Skeletal muscle satellite cell (primary cell): ENCODE measurements around the gene GTF2E1.
"Not testable (repeated sequence)": the region's sequence is repeated elsewhere in the genome, so short reads cannot be mapped to it uniquely, and the experiment has no call there.

ENCODE experiments used
- H3K27me3 ChIP-seq: 2 replicates; pipeline ENCODE4 v1.7.0; 2013; ENCODE audit warnings: low read length; ENCODE audit not compliant: control insufficient read depth, insufficient read depth
- H3K36me3 ChIP-seq: 2 replicates; pipeline ENCODE4 v1.7.0; 2013; ENCODE audit warnings: mild to moderate bottlenecking, control low read depth, low read length; ENCODE audit not compliant: insufficient read depth
- H3K4me1 ChIP-seq: 2 replicates; pipeline ENCODE4 v1.7.0; 2013; ENCODE audit warnings: low read length; ENCODE audit not compliant: control insufficient read depth, insufficient read depth
- H3K4me2 ChIP-seq: 2 replicates; pipeline ENCODE4 v1.7.0; 2013; ENCODE audit warnings: mild to moderate bottlenecking, low read length
- H3K4me3 ChIP-seq: 2 replicates; pipeline ENCODE4 v1.7.0; 2013; ENCODE audit warnings: low read length
- H3K9ac ChIP-seq: 2 replicates; pipeline ENCODE4 v1.7.0; 2013; ENCODE audit warnings: mild to moderate bottlenecking, low read depth, low read length, moderate library complexity
- H3K9me3 ChIP-seq: replicated peaks from 2 replicates; pipeline ENCODE4 v1.7.0; 2013; ENCODE audit warnings: mild to moderate bottlenecking, control low read depth, low read length

GTF2E1 gene

DNA sequence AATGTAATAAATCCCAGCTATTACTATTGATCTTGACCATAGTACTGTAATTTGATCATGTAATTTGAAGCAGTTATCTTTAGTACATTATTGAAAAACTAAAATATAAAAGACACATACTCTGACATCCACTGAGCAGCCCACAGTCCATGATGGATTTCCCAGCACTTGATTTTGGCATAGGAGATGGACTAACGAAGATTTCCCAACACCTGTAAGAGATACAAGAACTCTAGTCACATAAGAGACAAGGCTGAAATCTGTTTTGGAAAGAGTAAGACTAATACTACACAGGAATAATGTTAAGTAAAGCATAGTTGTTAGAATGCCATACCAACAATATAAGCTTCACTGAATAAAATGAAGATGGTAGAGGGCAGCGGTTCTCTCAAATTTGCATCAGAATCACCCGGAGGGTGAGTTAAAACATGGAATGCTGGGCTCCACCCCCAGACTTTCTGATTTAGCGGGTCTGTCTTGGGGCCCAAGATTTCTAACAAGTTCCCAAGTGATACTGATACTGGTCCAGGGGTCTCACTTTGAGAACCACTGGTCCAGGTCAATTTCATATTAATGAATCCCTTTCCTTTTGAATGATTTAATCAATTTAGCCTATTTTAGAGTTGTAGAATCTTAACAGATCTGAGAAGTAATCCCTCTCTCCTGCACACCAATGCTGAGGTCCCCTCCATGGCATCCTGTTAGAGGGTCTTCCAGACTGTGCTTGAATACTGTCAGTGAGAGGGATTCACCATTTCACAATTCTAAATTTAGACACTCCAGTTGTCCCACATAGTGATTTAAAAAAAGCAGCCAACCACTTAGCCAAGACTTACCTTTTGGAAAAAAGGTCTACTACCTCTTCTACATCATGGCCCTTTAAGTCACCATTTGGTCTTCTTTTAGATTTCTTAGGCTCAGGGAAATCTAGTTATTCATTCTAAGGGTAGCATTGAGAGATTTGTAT lies 11.7 kb upstream of the GTF2E1 start:
- H3K27me3 ChIP-seq: no peaks in the 10 kb centered on the region
- H3K36me3 ChIP-seq: peaks cover 7% of the 10 kb centered on the region
- no peak overlapping the region for H3K4me2 ChIP-seq
- H3K9ac ChIP-seq: no peak overlapping the region
- H3K4me1 ChIP-seq: no peaks in the 10 kb centered on the region
- no peaks in the 10 kb centered on the region for H3K9me3 ChIP-seq
- H3K4me3 ChIP-seq: no peak overlapping the region

DNA sequence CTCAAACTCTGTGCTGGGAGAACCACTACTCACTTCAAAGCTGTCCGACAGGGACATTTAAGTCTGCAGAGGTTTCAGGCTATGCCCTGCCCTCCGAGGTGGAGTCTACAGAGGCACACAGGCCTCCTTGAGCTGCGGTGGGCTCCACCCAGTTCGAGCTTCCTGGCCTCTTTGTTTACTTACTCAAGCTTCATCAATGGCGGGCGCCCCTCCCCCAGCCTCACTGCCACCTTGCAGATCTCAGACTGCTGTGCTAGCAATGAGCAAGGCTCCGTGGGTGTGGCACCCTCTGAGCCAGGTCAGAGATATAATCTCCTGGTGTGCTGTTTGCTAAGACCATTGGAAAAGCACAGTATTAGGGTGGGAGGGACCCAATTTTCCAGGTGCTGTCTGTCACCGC lies 4.5 kb upstream of the GTF2E1 start:
- not testable (repeated sequence) for H3K27me3 ChIP-seq

DNA sequence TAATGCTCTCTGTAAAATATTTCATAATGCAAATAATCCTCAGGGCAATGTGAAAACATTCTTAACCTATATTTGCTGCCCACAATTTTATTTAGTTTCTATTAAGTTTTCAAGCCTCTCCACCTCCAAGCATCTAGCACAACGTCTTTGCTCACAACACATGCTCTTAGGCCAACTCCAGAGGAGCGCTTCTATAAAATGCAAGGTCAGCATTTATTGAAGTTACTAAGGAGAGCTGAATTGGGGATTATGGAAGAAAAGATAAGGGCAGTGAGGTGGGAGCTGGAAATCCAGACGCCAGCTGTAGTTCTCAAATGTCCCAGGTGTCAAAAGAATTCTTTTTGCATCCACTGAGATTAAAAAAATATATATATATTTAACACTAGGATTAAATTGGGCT lies 1.2 kb upstream of the GTF2E1 start:
- Histone ChIP-seq H3K4me3 (peak overlapping the region; percentile 72), H3K27me3 (no peaks in the 10 kb centered on the region), H3K4me1 (peaks cover 7% of the 10 kb centered on the region), H3K36me3 (no peaks in the 10 kb centered on the region), H3K9me3 (no peaks in the 10 kb centered on the region), H3K9ac (no peak overlapping the region), H3K4me2 (peak overlapping the region; percentile 91)

More for the DNA sequence above, 4.5 kb upstream of the GTF2E1 start:
- not testable (repeated sequence) for H3K4me1 ChIP-seq, H3K9ac ChIP-seq, H3K36me3 ChIP-seq, H3K4me2 ChIP-seq, H3K9me3 ChIP-seq, H3K4me3 ChIP-seq

DNA sequence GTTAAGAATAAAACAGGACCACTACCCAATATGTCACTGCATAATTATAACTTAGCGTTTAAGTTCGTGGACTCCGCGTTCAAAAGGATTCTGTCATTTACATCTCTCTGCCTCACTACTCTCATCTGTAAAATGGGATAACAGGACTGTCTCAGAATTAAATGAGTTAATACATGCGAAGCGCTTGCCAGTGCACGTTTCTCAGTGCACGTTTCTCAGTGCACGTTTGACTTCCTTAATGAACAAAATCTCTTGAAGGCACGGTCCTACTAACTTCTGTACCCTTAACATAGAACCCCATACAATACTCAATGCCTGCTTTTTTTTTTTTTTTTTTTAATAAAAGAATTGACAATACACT lies 727 bp upstream of the GTF2E1 start:
- Histone ChIP-seq H3K9ac (peak overlapping the region; percentile 81), H3K4me3 (peak overlapping the region; percentile 72), H3K4me2 (peak overlapping the region; percentile 91), H3K36me3 (no peaks in the 10 kb centered on the region), H3K9me3 (no peaks in the 10 kb centered on the region), H3K4me1 (peaks cover 7% of the 10 kb centered on the region), H3K27me3 (no peaks in the 10 kb centered on the region)

DNA sequence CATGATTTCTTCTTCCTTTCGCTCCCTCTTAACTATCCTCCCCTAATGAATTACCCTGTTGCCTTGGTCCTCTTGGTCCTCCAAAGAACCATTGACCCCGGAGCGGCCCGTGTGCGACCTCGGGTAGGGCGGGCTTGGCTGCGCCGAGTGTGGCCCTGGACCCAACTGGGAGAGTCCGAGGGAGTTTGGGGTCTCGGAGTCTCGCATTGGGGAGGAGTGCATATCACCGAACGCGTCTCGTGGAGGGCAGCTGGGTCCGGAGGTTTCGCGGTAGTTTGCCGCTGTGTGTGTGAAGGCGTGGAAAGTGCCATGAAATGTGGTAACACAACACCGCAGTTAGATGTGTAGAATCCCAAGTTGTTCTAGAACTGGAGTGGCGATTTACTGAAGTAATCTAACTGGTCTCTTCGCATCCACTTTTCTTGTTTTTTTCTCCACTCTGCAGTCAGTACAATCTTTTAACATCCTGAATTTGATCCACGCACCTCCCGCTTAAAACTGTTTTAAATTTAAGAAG lies 363 bp downstream of the GTF2E1 start:
- Histone ChIP-seq H3K4me2 (peak overlapping the region; percentile 81), H3K27me3 (no peaks in the 10 kb centered on the region), H3K4me3 (peak overlapping the region; percentile 72), H3K36me3 (no peaks in the 10 kb centered on the region), H3K9me3 (no peaks in the 10 kb centered on the region), H3K9ac (peak overlapping the region; percentile 81), H3K4me1 (peaks cover 7% of the 10 kb centered on the region)

DNA sequence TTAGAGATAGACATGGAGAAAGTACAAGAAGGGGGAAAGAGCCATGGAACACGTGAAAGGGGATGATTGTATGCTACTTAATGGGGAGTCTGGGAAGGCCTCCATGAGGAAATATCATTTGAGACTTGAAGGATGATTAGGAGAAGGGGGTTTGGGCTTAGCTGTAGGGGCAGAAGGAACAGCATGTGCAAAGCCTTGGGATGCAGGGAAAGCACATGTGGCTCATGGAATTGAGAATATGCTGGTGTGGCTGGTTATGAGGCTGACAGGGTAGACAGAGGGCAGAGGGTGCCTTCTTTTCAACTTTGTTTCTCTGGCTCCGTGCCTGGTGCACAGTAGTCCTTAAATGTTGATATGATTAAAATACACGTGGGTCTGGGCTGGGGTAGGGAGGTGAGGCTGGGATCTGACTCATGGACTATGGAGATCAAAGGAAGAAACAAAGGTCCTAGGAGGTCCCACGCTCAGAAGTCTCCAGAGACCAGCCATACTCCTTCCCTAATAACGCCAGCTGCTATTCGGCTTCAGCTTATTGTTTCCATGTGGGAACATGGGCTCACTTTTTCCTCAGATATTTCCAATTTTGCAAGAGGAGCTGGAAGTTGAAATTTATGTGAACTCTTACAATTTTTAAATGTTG lies 1.1 kb downstream of the GTF2E1 start:
- Histone ChIP-seq H3K27me3 (no peaks in the 10 kb centered on the region), H3K9me3 (no peaks in the 10 kb centered on the region), H3K36me3 (no peaks in the 10 kb centered on the region), H3K9ac (peak overlapping the region; percentile 81), H3K4me1 (peaks cover 7% of the 10 kb centered on the region), H3K4me2 (peak overlapping the region; percentile 81), H3K4me3 (peak overlapping the region; percentile 72)

DNA sequence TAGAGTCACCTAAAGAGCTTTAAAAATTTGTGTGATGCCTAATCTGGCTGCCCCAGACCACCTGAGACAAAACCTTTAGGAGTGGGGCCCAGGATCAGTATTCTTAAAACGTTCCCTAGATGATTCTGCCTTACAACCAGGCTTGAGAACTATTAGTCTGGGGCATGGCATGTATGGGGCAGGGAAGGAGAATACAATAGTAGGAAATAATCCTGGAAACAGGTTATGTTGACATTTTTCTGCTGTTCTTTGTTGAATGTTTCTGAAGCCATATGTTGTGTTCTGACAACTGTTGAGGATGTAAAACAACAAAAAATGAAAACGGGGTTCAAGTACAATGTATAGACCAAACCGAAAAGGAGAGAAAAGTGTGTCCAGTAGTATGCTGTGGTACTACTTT lies 2.9 kb downstream of the GTF2E1 start:
- Histone ChIP-seq H3K27me3 (no peaks in the 10 kb centered on the region), H3K36me3 (peaks cover 3% of the 10 kb centered on the region), H3K9me3 (no peaks in the 10 kb centered on the region), H3K4me2 (no peak overlapping the region), H3K9ac (no peak overlapping the region), H3K4me1 (peaks cover 7% of the 10 kb centered on the region), H3K4me3 (no peak overlapping the region)

DNA sequence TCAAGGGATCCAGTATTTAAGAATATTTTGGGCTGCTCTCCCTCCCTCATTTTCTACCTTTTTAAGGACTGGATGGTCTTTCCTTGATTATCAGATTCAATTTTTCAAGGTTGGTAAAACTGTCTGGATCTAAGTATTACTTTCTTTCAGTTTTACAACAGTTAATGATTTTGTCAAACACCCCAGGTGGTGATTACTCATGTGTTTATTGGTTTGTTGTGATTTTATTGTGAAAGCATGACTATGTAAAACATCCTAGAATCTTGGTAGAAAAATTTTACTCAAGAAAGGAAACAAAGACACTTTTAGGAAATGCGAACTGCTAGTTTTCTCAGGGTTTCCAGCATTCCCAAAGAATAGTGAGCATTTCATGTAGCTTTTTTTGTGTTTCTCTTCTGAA lies 7.3 kb downstream of the GTF2E1 start:
- Histone ChIP-seq H3K27me3 (no peaks in the 10 kb centered on the region), H3K36me3 (peaks cover 11% of the 10 kb centered on the region), H3K4me3 (no peak overlapping the region), H3K4me2 (no peak overlapping the region), H3K9ac (no peak overlapping the region), H3K9me3 (no peaks in the 10 kb centered on the region), H3K4me1 (peaks cover 6% of the 10 kb centered on the region)

DNA sequence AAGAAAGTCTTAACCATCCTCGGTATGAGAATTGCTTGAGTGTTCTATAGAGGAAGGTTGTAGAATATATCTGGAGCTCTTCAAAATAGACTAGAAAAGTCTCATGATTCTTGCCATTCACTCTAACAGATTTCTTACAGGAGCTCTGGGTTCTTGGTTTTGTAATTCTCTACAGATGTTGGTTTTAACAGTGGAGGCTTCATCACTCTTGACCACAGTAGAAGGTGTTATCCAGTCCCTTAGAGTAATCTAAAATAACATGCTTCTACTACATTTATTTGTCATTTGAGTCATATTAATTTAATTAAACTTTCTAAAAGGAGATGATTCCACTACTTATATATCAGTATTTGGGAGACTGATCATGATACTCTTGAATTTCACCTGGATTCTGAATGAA lies 9.7 kb downstream of the GTF2E1 start:
- Histone ChIP-seq H3K4me1 (peaks cover 6% of the 10 kb centered on the region), H3K27me3 (no peaks in the 10 kb centered on the region), H3K4me2 (no peak overlapping the region), H3K9ac (no peak overlapping the region), H3K9me3 (no peaks in the 10 kb centered on the region), H3K36me3 (peaks cover 11% of the 10 kb centered on the region), H3K4me3 (no peak overlapping the region)

DNA sequence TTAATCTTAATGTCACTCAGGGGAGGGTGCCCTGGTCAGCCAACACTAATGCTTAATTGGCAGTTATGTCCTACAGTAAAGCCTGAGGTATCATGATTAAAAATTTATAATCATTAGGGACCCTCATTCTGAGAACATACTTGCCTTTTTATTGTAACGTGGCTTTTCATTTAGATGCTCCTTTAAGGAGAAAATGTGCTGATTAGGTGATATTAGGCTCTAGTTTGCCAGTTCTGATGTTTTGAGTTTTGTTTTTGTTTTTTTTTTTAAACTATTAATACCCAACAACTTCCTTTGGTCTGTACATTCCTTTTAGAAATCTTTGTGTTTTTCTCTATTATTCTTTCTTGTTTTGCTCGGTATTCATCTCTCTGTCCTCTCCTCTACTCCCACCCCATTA lies 10.3 kb downstream of the GTF2E1 start:
- H3K4me2 ChIP-seq: no peak overlapping the region
- H3K4me1 ChIP-seq: peaks cover 6% of the 10 kb centered on the region
- no peaks in the 10 kb centered on the region for H3K9me3 ChIP-seq
- H3K9ac ChIP-seq: no peak overlapping the region
- H3K4me3 ChIP-seq: no peak overlapping the region
- no peaks in the 10 kb centered on the region for H3K27me3 ChIP-seq
- H3K36me3 ChIP-seq: peaks cover 11% of the 10 kb centered on the region

DNA sequence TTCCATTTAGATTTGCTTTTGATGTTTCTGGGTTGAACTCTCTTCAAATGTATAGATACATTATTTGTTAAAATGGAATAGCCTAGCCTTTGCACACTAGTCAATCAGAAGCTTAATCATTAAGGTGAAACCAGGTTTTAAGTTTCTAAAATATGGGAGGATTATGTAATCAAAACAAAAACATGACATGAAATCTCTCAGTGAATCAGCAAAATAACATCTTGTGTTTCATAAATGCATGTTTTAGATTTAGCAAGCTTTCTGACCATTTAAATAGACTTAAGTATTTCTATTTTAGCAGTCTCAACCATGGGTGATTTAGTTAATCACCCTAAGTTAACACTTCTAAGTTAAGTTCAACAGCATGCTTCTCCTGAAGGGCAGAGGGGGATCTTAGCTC lies 11.3 kb downstream of the GTF2E1 start:
- Histone ChIP-seq H3K27me3 (no peaks in the 10 kb centered on the region), H3K4me2 (peak overlapping the region; percentile 38), H3K36me3 (peaks cover 11% of the 10 kb centered on the region), H3K9me3 (no peaks in the 10 kb centered on the region), H3K4me3 (no peak overlapping the region), H3K4me1 (peaks cover 6% of the 10 kb centered on the region), H3K9ac (no peak overlapping the region)
